NT2/D1 (cell line): ENCODE data around the gene CNTFR.
A peak's percentile ranks its signal among the peaks of the same experiment; 100 is the strongest.

Experiments used
- DNase-seq: peaks from one replicate; pipeline ENCODE4 v3.0.0-alpha.2; 2011; ENCODE audit warnings: low read depth, low spot score
- H3K27me3 ChIP-seq: 2 replicates; pipeline ENCODE4 v1.6.0; 2011; ENCODE audit warnings: mild to moderate bottlenecking; ENCODE audit not compliant: insufficient read length, insufficient read depth
- H3K36me3 ChIP-seq: 2 replicates; pipeline ENCODE4 v1.6.1; 2011; ENCODE audit warnings: mild to moderate bottlenecking, low read length, mixed read lengths; ENCODE audit not compliant: insufficient read depth, insufficient read length
- H3K4me1 ChIP-seq: 2 replicates; pipeline ENCODE4 v1.5.1; 2011; ENCODE audit not compliant: insufficient read depth, insufficient read length
- H3K4me3 ChIP-seq: 2 replicates; pipeline ENCODE4 v1.5.1; 2011; ENCODE audit warnings: low read depth; ENCODE audit not compliant: insufficient read length
- H3K9ac ChIP-seq: 2 replicates; pipeline ENCODE4 v1.6.0; 2011; ENCODE audit warnings: low read depth; ENCODE audit not compliant: insufficient read length
- H3K9me3 ChIP-seq: 2 replicates; pipeline ENCODE4 v1.5.1; 2011; ENCODE audit warnings: mild to moderate bottlenecking, low read length; ENCODE audit not compliant: insufficient read depth
- SUZ12 ChIP-seq: IDR thresholded peaks from 2 replicates; pipeline ENCODE4 v1.6.1; 2011; ENCODE audit not compliant: insufficient read length, insufficient read depth; ENCODE audit errors: extremely low read depth
- YY1 ChIP-seq: IDR thresholded peaks from 2 replicates; pipeline ENCODE4 v1.6.1; 2011; ENCODE audit not compliant: insufficient read length, insufficient read depth
- ZNF274 ChIP-seq: IDR thresholded peaks from 2 replicates; pipeline ENCODE4 v1.6.1; 2011; ENCODE audit warnings: mild to moderate bottlenecking, low read depth, low read length

Gene CNTFR

DNA sequence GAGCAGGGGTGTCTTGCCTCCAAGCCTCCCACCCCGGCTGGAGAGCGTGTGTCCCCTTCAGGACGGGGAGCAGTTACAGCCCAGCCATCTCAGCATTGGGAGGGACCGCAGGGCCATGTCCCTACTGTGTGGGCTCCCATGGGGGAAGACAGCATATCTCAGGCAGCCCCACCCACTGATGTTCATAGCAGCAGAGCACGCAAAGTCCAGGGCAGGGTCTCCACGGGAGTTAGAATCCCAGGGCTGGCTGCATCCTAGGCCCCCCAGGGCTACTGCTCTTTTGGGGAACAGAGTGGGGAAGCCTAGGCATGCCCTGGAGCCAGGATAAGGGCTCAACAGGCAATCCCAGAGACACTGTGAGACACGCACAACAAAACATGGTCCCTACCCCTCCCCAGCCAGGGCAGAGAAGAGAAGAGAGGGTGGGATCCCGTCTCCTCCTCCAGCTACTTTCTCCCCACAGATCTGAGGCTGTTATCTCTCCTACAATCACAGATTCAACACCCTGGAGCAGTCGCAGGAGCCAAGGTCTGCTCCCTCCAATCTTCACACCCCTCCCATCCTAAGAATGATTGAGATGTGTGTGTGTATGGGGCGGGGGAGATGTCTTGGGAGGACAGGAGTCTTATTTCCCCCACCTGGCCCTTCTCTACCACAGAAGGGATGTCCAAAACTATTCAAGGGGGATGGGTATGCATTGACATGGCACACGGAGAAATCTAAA, 3.4 kb downstream of the CNTFR start:
- H3K9ac ChIP-seq = peak overlapping the region; percentile 7
- TF ChIP-seq YY1 = no peak
- no peak for DNase-seq
- H3K27me3 ChIP-seq = peaks cover 79% of the 10 kb centered on the region
- no peaks in the 10 kb centered on the region for H3K36me3 ChIP-seq
- H3K4me3 ChIP-seq = no peak overlapping the region
- no peaks in the 10 kb centered on the region for H3K9me3 ChIP-seq
- H3K4me1 ChIP-seq = peaks cover 28% of the 10 kb centered on the region

- Histone ChIP-seq H3K9ac (no peak overlapping the region), H3K27me3 (peaks cover 74% of the 10 kb centered on the region), H3K9me3 (no peaks in the 10 kb centered on the region), H3K4me1 (peaks cover 20% of the 10 kb centered on the region), H3K4me3 (no peak overlapping the region), H3K36me3 (no peaks in the 10 kb centered on the region)
- TF ChIP-seq SUZ12 (no peak), YY1 (no peak), ZNF274 (no peak)
- DNase-seq = no peak
Measured at GRCh38 chr9:34584970-34585369, 4.6 kb downstream of the CNTFR start.

- no peak for DNase-seq
- H3K36me3 ChIP-seq = no peaks in the 10 kb centered on the region
- H3K9me3 ChIP-seq = no peaks in the 10 kb centered on the region
- H3K4me3 ChIP-seq = no peak overlapping the region
- peaks cover 26% of the 10 kb centered on the region for H3K4me1 ChIP-seq
- peaks cover 67% of the 10 kb centered on the region for H3K27me3 ChIP-seq
- no peak overlapping the region for H3K9ac ChIP-seq
- TF ChIP-seq ZNF274 (no peak), YY1 (no peak), SUZ12 (no peak)
Measured at GRCh38 chr9:34582787-34583186, 6.7 kb downstream of the CNTFR start.

DNA sequence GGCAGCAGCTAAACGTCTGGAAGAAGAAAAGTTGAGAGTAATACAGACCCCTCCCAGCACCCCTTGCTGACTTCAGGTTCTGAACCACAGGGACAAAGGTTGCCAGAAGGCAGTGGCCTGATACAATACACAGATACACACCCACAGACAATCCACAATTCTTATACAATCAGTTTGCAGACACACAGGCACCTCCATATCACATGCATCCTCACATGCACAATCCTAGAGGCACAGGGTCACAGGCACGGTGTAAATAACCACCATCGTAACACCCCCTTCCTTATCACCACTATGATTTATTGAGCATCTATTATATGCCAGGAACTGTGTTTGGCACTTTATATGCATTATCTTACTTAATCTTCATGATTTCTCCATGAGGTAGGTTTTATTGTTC, 8.2 kb downstream of the CNTFR start:
- TF ChIP-seq SUZ12 = no peak
- no peak for TF ChIP-seq ZNF274
- no peak for TF ChIP-seq YY1
- H3K9me3 ChIP-seq = no peaks in the 10 kb centered on the region
- DNase-seq = no peak
- no peaks in the 10 kb centered on the region for H3K36me3 ChIP-seq
- no peak overlapping the region for H3K9ac ChIP-seq
- peaks cover 36% of the 10 kb centered on the region for H3K4me1 ChIP-seq
- H3K4me3 ChIP-seq = no peak overlapping the region
- peaks cover 53% of the 10 kb centered on the region for H3K27me3 ChIP-seq

GRCh38 chr9:34580358-34580757, 9.2 kb downstream of the CNTFR start:
- no peak overlapping the region for H3K4me3 ChIP-seq
- peaks cover 43% of the 10 kb centered on the region for H3K27me3 ChIP-seq
- no peaks in the 10 kb centered on the region for H3K36me3 ChIP-seq
- peaks cover 37% of the 10 kb centered on the region for H3K4me1 ChIP-seq
- peak overlapping the region; percentile 13 for H3K9ac ChIP-seq
- no peak for TF ChIP-seq ZNF274
- TF ChIP-seq YY1 = no peak
- TF ChIP-seq SUZ12 = no peak
- DNase-seq = no peak
- no peaks in the 10 kb centered on the region for H3K9me3 ChIP-seq

GRCh38 chr9:34579808-34580163, 9.7 kb downstream of the CNTFR start:
- Histone ChIP-seq H3K9ac (no peak overlapping the region), H3K36me3 (no peaks in the 10 kb centered on the region), H3K4me1 (peaks cover 33% of the 10 kb centered on the region), H3K9me3 (no peaks in the 10 kb centered on the region), H3K27me3 (peaks cover 37% of the 10 kb centered on the region), H3K4me3 (no peak overlapping the region)
- no peak for TF ChIP-seq SUZ12
- no peak for TF ChIP-seq ZNF274
- no peak for TF ChIP-seq YY1
- DNase-seq = no peak

GRCh38 chr9:34579104-34579807, 10.3 kb downstream of the CNTFR start:
- H3K4me3 ChIP-seq = peak overlapping the region; percentile 43
- H3K36me3 ChIP-seq = no peaks in the 10 kb centered on the region
- H3K9ac ChIP-seq = peak overlapping the region; percentile 74
- no peaks in the 10 kb centered on the region for H3K9me3 ChIP-seq
- DNase-seq = no peak
- TF ChIP-seq YY1 = no peak
- no peak for TF ChIP-seq ZNF274
- no peak for TF ChIP-seq SUZ12
- peaks cover 32% of the 10 kb centered on the region for H3K27me3 ChIP-seq
- H3K4me1 ChIP-seq = peaks cover 37% of the 10 kb centered on the region
